ENCODE results near the gene FXYD7.

DNA sequence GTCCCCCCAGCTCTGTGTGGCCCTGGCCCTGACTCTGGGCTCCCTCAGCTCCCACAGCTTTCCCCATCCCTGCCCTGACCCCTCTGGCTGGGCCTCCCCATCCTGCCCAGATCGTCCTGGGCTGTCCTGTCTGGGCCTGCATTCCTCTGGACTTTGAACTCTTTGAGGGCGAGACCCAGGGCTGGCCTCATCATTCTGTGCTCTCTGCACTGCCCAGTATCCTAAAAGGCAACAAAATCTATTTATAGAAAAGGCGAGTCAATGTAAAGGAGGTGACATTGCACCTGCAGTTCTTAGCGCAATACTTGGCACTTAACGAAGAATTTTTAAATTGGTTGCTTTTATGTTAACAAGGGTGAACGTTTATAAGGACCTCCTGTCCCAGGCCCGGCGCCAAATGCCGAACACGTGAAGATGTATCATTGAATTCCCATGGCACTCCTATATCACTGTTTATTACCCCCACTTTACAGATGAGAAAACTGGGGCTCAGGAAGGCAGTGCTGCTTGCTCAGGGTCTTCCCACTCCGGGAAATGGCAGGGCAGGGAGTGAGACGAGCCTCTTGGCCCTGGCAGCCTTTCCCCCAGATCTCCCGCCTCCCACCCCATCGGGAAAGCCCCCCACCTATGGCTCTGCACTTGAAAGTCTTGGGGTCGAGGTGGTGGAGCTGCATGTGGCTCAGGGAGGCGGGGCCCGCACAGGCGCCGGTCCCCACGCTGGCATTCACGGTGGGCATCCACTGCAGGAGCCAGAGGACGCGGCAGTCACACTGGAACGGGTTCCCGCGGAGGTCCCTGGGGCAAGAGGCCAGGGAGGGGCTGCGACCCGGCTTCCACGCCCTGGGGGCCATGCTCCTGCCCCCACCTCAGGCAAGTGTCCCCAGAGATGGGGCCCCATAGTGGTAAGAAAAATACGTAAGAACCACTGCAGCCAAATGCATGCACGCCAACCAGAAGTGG, 12.0 kb upstream of the FXYD7 start:
- TF ChIP-seq CTCF (IDR thresholded peaks at IDR 0.05) (no peak), POLR2A (IDR thresholded peaks at IDR 0.05) (no peak)

All from lower leg skin (tissue), 3 donors.